ELF-1 (cell line): ENCODE results near the gene HABP2.

ENCODE experiments used
- DNase-seq: peaks from one replicate; pipeline ENCODE4 v3.0.0-alpha.2; 2016; ENCODE audit warnings: low read depth, low spot score

HABP2 gene

DNA sequence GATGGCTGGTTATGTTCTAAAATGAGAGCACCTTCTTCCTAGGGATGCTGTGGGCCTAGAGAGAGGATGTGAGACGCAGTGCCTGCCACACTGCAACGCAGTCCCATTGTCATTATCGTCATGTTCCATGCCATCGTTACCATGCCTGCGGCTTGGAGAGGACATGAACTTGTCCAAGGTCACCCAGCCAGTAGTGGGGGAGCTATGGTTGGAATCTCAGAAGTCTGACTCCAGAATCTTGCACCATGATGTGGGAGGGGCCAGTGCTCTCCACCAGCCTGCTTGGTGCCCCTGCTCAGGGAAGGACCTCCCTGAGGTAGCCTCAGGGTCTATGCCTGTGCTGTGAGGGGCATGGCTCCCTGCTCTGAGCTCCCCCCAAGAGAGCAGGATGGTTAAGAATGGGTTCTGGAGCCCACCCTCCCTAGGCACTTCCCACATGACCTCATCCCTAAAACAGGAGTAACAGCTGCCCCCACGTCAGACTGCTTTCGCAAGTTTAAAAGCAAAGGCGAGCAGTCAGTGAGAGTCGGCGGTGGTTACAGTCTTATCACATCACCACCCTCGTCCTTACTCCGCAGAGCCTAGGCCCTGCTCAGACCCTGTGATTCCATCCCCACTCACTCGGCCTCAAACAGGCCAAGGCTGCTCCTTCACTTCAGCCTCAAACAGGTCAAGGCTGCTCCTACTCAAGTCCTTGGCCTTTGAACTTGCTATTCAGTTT is 50.4 kb downstream of the HABP2 start:
- no peak for DNase-seq

DNA sequence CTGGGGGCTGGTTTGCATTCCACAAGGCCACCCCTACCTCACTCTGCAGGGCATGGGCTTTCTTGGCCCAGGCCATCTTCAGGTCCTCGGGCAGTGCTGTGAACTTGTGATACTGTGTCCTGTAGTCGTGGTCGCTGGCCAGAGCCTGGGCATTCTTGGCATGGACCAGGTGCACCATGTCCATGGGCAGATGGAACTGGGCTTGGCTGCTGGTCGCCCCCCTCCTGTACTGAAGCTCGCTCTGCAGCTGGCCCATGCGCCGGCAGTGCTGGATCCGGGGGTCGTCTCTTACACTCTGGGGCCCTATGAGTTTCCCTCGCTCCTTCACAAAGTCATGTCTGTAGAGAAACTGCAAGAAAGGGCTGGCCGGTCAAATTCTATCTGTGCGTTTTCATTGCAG is 51.7 kb downstream of the HABP2 start:
- no peak for DNase-seq

DNA sequence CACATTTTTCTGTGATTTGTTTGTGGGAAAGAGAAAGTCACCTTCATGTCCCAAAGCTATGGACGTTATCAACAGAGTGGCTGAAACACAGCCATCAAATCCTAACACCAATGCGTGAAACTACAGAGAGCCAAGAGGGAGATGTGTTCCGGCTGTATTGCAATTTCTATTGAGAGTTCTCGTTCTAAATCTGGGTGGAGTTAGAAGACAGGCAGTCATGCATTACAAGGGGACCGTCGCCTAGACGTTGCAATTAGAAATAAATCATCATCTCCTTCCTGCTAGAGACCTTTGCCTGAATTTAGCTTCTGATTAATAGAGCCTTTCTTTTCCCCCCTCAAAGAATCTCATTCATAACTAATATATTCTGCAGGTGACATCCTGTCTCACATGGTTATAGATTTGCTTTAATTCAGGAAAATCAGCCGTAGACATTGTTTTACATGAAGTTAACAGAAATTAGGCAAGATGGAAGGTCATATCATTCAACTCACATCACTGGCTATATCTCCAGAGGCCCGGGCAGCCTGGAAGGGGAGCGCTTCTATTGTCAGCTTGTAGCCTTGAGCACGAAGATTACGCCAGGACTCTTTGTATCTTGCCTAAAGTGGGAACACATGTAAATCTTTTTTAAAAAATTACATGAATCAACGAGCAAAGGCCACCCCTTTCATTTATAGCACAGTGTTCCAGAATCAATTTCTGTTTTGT is 52.6 kb downstream of the HABP2 start:
- no peak for DNase-seq

DNA sequence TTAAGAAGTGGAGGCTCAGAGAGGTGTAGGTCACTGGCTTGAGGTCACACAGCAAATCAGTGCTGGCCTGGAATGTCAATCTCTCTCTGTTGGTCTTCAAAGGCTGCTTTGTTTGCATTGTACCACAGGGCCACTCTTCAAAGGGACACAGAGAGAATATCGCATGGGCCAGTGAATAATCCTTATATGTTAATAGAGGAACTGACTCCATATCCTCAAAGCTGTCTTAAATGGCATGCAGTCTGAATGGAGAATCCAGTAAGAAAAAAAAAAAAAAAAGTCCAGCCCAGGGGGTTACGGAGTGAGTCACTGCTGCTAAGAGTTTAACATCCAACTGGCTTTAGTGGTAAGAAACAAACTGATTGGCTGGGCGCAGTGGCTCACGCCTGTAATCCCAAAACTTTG is 56.9 kb downstream of the HABP2 start:
- peak; percentile 36 for DNase-seq

DNA sequence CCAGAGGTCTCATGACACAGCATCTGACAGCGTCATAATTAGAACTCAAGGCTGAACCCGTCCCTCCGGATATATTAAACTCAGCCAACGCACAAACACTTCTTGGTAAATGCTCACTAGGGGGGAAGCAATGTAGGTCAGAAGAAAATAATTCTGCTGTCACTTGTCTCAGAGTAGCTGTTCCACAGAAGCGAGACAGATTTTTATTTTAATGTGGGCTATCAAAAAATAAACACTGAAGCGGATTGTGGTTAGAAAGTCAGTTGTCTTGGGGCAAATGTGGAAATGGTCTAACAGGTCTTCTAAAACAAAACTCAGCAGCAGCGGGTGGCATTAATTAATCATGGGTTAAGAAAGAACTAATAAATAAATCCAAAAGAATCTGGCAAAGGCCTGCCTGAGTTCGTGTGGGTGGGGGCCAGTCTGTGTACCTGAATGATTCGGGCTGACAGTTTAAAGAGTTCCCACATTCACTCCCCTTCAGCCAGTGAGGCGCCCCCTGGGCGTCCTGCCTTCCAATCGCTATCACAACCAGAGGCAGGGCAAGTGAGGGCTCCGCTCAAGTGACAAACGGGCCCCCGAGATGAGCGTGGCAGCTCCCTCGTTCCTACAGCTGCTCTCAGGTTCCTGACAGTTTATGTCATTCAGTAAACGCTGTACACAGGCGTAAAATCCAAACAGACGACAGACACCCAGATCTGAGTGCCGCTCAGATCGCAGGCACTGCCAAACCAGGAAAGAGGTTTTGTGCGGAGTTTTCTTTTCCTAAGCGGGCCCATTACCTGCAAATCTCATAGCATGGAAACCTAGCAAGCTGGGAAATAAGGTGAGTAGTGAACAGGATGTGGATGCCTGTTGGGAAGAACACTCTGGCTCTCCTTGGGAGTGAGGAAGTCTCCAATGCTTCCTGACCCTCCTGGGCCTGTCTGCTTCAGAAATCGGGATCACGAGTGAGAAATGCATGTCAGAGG is 58.1 kb downstream of the HABP2 start:
- DNase-seq: peak; percentile 45

DNA sequence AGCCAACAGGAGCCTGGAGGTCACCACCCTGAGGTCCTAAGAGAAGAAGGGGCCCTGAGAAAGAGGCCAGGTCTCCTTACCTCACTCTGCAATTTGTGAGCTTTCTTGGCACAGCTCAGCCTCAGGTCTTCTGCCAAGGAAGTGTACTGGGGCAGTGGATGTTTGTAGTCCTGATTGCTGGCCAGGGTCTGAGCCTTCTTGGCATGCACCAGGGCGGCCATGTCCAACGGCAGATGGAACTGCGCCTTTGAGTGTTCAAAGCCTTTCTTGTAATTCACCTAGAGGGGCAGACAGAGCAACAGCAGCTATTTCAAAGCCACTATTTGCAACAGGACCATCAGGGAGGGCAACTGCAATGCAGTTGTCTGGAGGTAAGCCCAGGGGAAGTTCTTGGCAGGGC is 59.3 kb downstream of the HABP2 start:
- DNase-seq: no peak

DNA sequence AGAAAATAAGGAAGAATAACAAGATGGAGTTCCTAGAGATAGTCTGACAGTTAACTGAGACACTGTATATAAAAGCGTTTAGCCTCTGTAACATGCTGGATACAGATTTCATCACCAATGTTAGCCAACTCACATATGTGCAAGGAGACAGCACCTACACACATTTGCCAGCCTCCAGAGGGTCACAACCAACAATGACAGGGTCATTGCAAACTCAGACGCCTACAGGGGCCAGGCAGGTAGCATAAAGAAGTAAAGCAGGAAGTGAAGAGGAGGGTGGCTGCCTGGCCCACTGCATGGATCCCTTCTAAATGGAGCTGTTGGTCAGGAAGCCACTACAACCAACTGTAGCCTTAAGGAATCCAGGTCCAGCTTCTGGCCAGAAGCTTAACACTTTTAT is 60.6 kb downstream of the HABP2 start:
- no peak for DNase-seq

DNA sequence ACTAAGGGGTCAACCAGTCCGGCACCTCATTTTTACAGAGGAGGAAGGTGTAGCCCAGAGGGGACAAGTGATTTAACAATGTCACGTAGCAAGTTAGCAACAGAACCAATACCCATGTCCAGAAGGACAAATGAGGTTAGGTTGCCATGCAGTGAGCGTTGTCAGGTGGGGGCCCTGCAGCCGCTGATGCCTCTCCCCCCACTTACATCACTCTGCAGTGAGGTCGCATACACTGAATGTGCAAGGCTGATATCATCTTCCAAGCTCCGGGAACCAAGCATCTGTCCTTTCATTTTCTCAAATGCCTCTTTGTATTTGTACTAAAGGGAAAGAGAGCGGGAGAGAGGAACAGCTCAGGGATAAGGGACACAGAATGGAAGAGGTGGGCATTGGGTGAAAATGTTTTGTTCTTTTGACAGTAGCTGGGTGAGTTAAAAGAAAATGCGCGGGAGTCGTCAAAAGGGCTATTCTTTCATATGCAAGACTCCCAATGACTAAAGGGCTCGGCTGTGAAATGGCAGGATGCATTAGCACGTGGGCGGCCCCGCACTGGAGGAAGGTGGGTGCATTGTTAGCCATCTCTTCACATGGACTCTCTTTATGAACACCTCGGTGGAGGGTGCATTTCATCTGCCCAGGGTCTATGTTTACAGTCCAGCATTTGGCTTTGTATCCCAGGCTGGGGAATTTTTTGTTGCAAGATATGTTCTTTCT is 61.3 kb downstream of the HABP2 start:
- DNase-seq: no peak

DNA sequence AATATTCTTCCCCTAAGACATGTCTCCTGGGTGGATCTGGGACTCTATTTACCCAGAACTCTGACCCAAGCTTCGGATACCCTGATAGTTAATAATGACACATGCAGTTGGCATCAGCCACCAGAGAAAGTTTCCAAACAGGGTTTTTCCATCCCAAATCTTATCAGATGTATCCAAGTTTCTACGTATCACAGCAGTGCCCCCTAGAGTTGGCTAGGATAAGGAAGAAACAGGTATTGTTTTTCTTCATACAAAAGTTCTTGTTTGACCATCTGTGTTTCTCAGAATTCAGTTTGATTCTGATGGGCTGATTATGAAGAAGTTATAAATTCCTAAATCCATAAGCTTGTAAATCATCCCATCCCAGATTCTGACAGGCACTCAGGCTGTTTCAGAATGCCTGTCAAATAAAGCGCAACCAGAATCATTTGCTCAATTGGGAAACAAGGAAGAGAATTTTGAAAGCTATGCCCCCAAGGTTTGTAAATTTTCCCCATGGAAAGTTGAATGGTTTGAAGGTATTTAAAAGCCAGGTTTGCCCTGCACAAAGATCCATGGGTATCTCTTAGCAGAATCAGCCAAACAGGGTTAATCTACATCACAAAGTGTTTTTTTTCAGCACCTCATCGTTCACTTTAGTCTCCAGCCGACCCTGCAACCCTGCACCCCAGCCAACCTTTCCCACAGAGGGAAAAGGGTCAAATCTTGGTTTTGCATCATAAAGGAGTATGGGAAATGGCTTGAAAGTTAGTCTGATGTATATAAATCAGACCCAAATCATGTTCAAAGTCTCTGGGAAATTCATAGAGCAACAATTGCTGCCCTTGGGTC is 63.6 kb downstream of the HABP2 start:
- peak; percentile 32 for DNase-seq

DNA sequence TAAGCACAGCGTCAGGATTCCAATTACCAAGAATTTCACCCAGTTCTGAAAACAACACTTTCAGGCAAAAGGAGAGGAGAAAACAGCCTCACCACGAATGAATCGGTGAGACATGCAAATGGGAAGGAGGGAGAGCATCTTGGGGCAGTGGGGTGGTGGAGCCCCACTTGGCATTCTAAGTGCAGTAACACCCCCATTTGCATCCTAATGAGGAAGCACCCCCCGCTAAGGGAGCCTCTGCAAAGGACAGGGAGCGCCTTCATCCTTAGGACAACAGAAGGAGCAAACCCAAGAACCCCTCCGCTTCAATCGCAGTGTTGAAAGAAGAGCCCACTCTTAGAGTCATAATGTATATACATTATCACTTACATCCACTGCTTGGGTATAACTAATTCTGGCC is 64.2 kb downstream of the HABP2 start:
- DNase-seq: no peak

DNA sequence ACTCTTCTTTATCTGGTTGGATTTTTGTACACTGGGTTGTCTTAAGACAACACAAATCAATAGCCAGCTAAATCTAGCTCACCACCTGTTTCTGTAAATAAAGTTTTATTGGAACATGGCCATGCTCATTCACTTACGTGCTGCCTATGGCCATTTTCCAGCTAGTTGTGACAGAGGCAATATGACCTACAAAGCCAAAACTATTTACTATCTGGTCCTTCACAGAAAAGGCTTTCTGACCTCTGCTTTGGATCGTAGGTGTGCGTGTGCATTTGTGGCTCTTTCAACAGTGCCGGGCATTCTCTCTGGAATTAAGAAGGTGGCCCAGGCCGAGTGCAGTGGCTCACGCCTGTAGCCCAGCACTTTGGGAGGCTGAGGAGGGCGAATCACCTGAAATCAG is 65.5 kb downstream of the HABP2 start:
- no peak for DNase-seq

DNA sequence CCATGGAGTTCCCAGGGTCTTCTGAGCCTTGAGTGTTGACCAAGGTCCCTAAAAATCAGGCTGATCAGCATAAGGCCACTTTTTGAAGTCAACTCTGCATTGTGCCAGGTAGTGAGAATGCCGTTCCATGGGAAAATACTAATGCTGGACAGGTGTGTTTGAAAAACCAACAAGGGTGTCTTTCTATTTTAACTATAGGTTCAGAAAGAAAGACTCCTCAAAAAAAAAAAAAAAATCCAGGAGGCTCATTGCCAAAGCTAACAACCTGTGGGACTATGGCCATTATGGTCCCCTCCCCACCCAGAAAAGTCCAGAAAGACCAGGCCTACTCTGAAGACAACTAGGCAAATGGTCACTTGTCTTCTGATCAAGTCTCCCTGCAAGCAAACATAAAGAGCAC is 66.5 kb downstream of the HABP2 start:
- no peak for DNase-seq

DNA sequence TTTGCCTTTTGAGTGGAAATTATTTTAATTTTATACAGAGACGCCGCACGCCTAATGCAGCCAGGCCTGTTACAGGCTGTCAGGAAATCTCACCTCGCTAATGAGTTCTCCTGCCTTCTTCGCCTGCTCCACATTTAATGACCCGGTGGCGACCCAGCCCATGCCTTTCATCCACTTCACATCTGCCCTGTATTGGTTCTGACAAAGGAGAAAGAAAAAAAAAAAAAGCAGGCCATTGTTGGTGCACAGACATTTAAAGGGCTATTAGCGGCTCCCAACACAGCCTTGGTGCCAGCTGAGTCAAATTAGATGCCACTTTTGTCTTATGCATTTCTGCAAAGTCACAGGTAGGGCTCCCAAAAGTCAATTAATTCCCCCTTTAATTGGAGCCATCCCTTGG is 67.7 kb downstream of the HABP2 start:
- DNase-seq: no peak

DNA sequence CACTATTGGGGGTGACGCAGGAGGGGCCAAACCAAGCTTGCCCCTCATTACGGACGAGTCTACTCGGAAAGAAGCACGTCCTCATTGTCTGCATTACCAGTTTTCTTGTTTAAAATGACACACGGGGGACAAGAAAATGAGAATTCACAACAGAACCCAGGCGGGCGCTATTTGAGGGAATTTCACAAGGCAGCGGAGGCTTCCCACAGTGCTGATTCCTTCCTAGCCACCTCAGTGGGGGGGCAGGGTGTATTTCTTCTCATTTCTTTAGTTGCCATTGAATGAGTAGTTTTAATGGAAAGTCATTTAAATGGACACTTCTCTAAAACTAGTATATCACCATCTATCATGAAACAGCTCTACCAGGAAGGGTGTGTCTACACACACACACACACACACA is 68.1 kb downstream of the HABP2 start:
- no peak for DNase-seq

DNA sequence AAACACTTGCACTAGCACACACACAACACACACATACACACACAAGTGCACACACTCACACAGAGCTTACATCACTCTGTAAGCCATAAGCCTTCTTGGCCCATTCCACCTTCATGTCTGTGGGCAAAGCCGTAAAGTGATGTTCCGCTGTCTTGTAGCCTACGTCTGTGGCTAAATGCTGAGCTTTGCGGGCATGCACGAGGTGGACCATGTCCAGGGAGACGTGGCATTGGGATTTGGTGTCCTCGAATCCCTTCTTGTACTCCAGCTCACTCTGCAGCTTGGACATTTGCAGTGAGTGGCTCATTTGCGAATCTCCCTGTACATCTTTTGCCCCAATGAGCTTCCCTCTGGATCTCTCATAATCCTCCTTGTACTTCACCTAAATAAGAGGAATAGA is 68.9 kb downstream of the HABP2 start:
- DNase-seq: no peak

DNA sequence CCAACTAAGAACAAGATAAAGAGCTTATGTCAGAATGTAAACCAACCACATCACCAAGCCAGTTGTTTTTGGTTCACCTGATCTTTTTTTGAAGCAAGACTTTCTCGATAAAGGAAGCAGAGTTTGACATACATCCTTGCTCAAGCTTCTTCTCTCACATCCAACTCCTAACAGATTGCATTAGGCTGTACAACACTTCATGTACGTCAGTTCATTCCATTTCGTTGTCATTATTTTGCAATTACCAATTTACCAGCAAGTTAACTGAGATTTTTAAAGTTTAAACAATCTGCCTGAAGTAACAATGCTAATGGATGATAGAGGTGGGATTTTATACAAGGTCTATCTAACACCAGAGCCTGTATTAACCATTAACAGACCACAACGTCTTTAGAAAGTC is 70.0 kb downstream of the HABP2 start:
- DNase-seq: no peak

DNA sequence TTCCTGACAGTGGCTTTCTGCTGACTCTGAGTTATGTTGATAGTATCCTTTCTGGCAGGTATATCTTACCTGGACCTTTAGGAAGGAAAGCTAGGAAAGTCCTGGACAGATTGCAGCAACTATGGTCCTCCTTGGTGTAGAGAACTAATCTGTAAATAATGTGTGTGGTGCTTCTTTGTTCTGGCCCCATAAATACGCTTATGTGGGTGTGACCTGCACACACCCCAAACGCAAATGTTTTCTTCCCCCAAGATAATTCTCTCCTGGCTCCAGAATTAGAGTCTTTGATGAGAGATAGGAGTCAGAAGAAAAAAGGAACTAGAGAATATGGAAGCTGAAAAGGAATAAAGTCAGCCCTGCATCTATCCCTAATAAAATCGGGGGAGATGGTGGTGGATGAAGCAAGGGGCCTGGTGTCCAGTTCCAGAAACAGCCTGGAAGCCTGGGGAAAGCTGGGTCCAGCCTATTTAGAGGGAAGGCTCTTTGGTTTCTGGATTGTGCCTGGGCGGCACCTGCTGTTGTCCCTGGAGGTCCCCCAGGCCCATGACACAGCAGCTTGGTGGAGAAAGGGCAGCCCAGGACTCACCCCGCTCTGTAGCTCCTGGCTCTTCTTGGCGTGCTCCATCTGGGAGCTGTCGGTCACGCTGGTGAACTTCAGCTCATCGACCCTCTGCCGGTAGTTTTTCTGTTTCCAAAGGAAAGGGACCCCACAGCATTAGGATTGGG is 72.8 kb downstream of the HABP2 start:
- no peak for DNase-seq

DNA sequence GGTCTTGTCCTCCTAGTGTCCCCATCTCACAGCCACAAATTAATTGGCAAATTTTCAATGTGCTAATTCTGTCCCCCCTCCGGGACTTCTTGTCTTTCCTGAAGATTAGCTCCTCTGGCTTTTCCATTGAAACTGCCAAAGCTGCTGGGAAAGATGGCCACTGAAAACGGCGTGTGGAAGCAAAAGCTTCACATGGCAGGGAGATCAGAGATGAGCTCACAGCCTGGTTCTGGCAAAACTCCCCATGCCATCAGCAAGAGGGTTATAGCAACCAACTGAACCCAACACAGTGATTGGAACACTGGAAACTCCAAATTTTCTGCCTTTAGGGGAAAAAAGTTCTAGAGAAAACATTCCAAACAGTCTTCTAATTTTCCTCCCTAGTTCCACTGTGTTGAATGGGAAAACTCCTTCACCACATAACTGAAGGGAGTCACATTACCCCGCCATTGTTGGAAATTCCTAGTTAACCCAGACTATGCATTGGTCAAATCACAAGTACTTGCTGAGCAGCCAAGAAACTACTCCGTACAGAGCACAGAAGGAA is 74.0 kb downstream of the HABP2 start:
- DNase-seq: no peak

DNA sequence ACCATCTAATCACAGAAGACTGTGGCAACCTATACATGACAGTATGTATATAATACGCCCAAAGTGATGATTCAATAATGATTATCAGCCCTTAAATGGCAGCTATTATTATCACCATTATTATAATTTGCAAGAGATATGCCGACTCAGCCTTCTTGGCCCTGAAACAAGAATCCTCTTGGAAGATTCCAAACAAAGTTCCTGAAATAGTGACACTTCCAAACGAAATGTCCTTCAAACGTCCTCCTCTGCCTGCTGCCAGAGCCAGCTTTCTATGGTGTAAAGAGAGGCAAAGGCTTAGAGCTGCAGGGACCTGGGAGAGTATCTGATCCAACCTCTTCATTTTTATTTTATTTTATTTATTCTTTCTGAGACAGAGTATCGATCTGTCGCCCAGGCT is 75.0 kb downstream of the HABP2 start:
- no peak for DNase-seq

DNA sequence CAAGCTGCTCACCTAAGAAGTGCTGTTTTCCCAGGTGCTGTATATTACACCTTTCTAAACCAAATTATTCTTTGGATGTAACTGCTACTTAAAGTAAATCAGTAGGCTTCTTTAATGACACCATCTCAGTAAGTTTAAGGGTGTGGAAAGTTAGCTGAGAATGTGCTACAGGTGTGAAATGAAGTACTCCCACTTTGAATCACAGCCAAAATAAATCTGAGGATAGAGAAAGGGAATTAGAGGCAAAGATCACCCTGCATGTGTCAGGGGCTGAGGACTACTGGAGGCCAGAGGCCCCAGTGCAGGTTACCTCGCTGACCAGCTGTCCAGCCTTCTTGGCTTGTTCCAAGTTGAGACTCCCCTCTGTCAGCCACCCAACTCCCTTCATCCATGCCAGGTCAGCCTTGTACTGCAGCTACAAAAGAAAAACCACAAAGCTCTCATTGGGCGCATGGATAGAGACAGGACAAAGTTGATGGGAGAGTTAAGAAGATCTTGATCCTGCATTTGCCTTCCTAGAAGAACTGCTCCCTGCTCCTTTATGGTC is 75.8 kb downstream of the HABP2 start:
- no peak for DNase-seq
